ENCODE data around the gene ABHD13.
"Not testable (repeated sequence)": the region's sequence is repeated elsewhere in the genome, so short reads cannot be mapped to it uniquely, and the experiment has no call there.

ABHD13 gene

DNA sequence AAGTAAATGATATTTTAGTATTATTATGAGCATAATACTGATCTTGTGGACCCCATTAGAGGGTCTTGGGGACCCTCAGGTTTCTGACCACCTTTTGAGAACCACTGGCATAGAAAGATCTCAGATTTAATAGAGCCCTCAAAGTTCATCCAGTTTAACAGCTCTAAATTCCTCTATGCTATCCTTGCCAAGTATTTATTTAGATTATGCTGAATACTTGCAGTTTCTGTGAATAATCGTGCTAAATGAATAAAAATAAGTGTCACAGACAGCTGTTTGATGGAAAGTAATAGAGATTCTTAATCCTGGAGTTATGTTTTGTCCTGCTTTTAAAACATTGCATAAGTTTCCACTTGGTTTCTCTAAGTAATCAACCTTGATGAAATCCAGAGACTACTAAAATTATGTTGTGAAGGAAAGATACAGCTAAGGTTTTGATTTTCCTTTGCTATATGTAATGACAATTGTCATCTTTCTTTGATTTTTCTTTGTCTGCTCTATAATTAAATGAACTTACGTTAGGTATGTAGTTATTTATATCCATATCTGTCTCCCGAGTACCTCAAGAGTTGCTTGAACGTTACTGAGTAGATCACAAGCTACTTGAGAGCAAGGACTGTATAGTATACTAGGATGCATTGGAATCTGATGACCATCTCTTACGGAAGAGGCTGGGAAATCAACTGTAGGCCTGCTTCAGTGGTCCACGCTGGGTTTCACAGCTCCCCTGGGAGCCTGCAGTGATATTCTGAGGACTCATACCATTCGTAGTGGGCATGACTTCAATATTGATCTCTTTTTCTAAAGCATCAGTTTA lies 5.7 kb downstream of the ABHD13 start:
- no peak for DNase-seq (ENCODE audit: low read depth)

DNA sequence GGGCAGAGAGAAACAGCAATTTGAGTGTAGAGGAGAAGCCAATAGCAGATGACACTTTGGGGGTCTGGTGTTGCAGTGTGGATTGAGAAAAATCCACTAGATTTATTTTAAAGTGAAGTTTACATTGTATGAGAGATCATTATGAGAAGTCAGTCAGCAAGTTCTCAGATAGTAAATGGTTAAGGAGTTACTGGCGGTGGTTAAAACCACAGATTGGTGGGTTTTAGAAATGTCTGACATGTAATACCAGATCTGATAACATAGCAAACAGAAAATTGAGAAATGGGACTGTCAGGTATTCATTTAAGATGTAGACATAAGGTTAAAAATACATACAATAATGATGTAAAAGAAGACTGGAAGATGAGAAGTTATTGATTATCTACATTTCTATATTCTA lies 7.2 kb downstream of the ABHD13 start:
- DNase-seq (ENCODE audit: low read depth): no peak

DNA sequence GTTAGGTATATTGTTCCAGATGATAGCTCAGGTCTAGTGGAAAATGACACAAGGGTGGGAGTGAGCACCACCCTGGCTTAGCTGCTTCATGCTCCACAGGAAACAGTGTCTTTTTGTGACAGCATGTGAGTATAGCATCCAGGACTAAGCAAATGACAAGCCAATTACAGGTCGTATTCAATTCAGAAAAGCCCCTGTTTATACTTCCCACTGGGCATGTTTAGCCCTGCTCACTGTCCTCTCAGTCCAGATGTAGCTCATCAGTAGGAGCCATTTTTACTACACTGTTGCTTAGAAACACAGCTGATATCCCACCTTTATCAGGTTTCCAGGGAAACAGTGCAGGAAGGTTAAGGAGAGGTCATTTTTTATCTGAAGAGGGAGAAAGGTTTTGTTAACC lies 8.0 kb downstream of the ABHD13 start:
- no peak for DNase-seq (ENCODE audit: low read depth)

DNA sequence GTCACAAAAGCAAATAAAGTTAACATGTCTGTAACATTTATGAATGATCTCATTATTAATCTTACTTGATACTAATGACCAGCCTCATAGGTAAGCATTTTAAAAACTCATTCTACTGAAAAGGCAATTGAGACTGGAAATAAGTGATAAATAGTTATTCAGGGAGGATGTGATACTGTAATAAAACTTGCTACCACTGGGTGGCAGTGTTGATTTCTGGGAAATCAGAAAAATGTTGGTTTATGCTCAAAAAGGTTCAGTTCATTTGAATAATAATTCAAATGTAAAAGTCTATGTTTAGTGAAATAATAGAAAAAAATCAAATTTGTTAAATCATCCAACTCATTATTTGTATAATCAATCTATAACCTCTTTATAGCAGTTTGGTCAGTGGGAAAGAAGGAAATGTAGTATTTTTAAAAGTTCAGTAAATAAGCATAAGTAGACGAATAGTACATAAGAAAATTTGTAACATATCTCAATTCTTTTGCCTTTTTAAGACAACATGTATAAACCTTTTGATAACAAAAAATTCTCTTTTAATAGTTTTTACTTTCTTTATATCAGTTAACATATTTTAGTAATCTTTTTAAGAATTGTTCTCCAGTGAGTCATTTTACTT lies 9.6 kb downstream of the ABHD13 start:
- DNase-seq (ENCODE audit: low read depth): peak; percentile 21

DNA sequence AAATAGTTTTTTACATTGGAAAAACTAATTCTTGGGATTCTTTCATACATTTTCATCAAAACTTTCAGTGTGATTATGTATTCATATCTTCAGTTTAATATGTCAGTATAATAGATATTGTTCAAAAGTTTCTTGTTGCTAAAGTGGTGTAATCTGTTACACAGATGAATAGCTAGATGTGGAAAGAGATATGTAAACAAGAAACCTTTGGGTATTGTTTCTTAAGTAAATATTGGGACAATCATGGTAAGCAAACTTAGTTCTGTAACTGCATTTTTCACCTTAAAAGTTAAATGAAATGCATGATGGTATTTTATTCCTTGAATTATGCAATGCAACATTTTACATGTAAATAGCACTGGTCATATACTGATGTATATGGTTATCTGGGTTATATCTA lies 12.2 kb downstream of the ABHD13 start:
- no peak for DNase-seq (ENCODE audit: low read depth)

DNA sequence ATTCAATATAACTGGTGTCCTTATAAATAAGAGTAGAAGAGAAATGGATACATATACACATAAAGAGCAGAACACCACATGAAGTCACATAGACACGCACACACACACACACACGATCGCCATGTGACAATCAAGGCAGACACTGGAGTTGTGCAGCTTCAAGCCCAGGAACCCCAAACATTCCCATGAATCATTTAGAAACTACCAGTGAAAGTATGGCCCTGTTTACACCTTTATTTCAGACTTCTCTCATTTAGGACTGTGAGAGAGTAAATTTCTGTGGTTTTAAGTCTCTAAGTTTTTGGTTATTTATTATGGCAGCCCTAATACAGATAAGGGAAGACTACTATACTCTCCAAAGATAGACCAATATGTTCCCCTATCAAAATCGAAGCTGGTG lies 31.0 kb downstream of the ABHD13 start:
- no peak for DNase-seq (ENCODE audit: low read depth)

DNA sequence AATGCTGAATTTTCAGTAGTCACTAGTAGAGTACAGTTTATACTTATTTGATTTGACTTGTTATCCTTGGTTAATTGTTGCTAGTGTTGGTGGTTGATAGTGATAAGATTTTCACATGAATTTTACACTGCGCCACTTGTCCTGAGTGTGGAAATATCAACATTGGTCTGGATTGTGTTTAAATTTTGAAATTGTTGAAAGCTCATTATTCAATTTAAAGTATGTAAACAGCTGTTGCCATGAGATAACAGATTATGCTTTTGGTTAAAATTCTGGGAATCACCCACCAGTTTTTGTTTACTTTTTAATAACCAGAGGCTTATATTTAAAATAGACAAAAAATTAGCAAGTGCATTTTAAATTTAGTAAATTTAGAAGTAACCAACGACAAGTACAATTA lies 39.1 kb downstream of the ABHD13 start:
- no peak for DNase-seq (ENCODE audit: low read depth)

DNA sequence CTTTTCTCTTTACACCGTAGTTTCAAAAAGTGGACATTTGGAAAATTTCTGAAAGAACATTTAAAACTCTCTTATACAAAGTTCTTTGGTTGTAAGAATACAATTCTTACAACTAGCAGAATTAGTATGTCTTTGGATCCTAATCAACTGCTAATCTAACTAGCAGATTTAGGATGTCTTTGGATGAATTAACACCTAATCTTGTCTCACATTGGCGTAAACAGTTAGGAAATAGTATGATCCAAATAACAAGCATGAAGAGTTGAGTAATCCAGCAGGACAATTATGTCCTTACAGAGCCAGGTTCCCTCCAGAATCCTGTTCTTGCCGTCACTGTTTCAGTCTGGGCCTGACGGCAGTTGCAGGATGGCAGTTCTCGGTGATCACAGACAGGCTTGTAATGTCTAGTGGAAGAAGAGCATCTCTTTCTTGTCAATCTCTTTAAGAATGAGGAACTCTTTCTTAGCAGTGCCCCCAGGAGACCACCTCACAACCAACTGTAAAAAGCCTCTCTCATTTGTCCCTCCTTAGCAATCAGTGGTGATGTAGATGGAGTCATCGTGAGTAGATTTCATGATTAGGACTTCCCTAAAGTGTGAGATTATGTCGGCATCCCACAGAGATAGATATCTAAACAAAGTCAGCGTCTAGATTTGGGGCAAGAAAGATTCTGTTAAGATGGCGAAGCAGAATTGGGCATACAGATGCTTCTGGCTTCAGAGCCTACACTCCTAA lies 45.6 kb downstream of the ABHD13 start:
- DNase-seq (ENCODE audit: low read depth): no peak

DNA sequence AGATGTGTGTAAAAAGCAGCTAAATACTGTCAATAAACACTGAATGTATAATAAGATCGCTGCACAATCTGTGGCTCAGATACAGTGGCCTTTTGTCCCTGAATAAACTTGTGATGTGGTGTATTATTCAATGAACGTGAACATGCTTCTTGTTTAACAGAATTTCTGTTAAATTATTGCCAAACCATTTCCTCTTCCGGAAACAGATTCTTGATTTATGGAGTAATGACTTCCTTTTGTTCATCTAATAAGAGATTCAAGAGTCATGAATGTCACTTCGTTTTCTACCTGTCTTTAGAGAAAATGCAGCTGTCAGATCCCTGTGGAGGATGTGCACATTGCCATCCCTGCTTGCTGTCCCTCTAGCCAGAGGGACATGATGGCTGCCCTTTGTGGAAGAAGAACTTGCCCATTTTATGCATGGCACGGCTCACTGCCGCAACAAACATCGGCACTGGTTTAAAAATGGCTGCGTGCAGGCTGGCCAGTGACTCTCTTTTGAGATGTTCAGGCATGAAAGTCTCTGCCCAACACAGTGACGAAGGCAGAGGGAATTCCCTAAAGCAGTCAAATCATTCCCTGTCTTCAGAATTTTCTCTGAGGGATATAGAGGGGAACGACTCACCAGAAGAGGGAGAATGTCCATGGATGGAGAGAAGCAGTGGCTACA lies 48.3 kb downstream of the ABHD13 start:
- DNase-seq (ENCODE audit: low read depth): no peak

DNA sequence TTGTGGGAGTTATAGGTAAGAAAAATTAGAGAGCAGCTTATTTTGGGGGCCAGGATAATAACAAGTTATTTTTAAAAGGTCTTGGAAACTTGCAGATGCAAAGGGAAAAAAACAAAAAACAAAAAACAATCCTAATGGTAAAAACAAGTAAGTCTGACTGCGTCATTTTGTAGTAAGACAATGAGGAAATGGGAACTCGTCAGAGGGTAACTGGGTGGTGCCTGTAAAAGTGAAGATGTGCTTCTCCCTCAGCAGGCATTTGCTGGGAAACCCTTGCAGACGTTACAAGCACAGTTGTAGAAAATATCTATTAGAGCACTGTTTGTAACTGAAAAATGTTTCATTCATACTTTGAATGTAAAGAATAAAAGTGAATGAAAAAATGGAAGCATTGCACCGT lies 49.2 kb downstream of the ABHD13 start:
- DNase-seq (ENCODE audit: low read depth): no peak

DNA sequence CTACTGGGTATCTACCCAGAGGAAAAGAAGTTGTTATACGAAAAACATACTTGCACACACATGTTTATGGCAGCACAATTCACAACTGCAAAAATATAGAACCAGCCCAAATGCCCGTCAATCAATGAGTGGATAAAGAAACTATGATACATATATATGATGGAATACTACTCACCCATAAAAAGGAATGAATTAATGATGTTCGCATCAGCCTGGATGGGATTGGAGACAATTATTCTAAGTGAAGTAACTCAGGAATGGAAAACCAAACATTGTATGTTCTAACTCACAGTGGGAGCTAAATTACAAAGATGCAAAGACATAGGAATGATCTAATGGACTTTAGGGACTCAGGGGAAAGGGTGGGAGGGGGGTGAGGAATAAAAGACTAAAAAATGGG lies 49.7 kb downstream of the ABHD13 start:
- not testable (repeated sequence) for DNase-seq (ENCODE audit: low read depth)

DNA sequence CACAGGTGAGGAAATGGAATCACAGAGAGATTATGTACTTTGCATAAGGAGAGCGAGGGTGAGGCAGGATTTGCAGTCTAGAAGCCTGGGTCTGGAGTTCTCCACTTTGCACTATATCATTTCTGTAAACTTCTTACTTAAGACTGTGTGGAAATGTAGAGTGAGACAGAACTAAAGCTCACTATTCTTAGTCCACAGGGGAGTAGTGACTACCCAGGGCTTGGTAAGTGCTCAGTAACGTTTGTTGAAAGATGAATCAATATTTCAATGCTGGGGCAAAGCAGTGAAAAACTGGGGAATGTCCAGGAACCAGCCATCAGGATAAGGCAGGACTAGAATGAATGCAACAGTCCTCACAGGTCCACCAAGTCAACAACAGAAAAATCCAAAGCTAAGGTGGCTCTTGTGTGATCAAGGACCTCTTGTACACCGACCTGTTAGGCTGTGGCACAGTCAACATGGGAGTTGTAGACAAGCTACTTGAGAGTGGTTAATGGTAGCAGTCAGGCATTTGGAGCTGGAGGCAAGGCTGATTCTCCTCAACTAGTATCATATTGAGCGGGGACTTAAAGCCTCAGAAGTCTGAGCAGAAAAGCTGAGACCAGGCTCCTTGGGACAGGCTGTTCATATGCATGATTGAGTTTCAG lies 50.4 kb downstream of the ABHD13 start:
- DNase-seq (ENCODE audit: low read depth): no peak

DNA sequence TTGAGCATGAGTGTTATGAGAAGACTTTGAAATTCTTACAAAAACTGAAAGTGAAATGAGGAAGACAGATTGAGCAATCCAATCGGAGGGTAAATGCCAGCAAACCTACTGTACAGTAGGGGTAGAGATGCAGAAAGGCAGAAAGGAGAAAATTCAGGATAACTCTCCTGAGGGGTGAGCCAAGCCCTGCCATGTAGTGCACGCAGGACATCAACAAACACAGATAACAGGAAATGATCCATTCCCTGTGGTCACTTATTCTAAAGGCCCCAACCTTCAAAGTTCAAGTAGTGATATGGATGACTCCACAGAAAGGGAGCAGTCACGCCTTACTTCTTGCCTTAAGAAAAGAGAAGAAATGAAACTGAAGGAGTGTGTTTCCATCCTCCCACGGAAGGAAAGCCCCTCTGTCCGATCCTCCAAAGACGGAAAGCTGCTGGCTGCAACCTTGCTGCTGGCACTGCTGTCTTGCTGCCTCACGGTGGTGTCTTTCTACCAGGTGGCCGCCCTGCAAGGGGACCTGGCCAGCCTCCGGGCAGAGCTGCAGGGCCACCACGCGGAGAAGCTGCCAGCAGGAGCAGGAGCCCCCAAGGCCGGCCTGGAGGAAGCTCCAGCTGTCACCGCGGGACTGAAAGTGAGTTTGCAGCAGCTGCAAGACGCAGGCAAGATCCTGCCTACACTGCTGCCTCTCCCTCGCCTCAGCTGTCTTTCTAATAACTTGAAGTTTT lies 51.6 kb downstream of the ABHD13 start, which contains the start of gene TNFSF13B:
Gene TNFSF13B (plus strand): TSS at position 118 of the 728 bp plus-strand sequence. CDS start 178 bp downstream, at position 296.
- DNase-seq (ENCODE audit: low read depth): peak; percentile 31

DNA sequence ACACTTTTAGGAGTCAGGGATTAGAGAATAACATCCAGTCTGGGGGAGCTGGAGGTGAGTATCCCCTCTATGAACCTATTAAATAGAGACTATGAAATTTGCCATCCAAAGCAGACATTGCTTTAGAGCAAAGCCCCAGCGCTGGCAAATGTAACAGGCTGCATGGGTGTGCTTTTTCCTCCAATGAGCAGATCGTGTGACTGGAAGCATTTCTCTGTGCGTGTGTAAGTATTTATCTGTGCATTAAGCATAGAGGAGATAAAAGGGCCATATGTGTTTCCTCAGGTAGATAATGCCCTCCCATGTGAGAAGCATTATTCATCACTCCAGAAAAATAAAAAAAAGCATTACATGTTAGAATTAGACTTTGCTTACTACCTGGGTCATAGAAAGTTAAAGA lies 52.2 kb downstream of the ABHD13 start:
- no peak for DNase-seq (ENCODE audit: low read depth)

DNA sequence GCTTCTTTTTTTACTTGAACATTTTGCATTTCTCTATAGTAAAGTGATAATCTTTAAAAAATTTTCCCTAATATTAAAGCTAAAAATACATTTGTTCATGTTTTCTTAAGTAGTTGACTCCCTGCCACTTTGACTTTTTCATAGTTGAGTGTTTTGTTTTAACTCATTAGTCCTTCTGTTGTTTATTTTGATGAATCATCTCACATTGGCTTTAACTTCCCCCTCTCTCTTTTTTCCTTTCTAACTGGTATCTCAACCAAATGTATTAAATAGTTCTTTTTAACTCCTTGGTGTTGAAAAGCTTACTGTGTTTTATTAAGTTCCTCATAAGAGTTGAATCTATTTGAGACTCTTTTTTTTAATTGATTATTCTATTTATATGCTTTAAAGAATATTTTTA lies 54.1 kb downstream of the ABHD13 start:
- DNase-seq (ENCODE audit: low read depth): peak; percentile 6

DNA sequence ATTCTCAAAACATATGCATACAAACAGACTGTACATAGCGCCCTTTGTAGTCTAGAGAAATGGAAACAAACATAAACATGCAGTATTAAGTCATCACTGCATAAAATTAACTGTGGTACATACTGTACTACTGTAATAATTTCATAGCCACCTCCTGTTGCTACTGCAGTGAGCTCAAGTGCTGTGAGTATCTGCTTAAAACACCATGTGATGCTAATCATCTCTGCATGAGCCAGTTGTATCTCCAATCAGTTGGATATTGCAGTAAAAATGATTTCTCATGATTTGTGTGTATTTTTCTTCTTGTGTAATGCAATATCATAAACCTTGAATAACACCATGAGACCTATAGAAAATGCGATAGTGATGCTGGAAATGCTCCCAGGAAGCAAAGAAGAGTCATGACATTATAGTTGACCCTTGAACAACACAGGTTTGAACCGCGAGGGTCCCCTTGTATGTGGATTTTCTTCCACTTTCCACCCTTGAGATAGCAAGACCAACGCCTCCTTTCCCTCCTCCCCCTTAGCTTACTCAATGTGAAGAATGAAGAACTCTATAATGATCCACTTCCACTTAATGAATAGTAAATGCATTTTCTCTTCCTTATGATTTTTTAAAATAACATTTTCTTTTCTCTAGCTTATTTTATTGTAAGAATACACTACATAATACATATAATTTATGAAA lies 55.4 kb downstream of the ABHD13 start:
- DNase-seq (ENCODE audit: low read depth): no peak

DNA sequence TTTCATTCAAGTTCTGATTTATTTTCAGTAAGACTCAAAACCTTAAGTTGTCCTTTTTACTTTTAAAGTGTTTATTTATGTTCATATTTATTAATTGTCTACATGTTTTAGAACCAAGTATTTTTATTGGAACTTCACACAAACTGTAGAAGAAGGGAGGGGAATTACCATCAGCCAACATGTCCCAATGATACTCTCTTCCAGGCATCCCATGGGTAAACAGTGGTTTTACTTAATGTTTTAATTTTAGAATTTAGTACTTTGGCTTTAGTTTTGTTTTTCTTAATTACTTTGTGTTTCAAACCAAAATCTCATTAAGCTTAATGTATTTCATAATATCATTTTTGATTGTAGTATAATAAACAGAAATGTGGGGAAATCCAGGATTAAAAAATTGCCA lies 56.5 kb downstream of the ABHD13 start:
- DNase-seq (ENCODE audit: low read depth): peak; percentile 35

DNA sequence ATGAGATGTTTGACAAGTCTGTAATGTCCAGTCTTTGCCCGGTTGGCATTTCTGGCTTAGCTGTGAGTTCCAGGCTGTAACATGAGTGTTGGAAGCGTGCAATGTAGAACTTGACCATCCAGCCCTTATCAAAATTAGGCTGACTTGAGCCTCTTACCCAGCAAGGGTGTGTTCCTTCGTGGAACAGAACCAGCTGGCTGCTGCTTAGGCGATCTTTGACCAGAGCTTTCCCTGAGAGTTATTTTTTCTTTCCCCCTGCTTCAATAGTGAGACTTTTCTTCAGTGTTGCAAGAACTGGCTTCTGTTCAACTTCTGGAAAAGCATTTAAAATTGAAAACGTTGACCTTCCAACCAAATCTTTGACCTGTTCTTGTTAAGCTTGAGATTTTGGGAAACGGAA lies 57.9 kb downstream of the ABHD13 start:
- DNase-seq (ENCODE audit: low read depth): peak; percentile 38

DNA sequence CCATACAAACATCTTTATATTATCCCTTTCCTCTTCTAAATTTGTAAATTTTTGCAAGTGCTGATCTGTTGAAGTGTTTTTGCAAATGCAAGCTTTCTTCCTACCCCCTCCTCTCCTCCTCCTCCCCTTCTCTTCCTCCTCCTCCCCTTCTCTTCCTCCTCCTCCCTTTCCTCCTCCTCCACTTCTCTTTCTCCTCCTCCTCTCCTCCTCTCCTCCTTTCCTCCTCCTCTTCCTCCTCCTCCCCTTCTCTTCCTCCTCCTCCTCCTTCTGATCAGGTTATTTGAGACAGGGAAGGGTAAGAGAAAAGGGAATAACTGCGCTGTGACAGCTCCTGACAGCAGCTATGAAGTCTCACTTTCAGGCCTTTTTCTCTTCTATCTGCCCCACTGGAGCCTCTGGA lies 60.3 kb downstream of the ABHD13 start:
- DNase-seq (ENCODE audit: low read depth): no peak

DNA sequence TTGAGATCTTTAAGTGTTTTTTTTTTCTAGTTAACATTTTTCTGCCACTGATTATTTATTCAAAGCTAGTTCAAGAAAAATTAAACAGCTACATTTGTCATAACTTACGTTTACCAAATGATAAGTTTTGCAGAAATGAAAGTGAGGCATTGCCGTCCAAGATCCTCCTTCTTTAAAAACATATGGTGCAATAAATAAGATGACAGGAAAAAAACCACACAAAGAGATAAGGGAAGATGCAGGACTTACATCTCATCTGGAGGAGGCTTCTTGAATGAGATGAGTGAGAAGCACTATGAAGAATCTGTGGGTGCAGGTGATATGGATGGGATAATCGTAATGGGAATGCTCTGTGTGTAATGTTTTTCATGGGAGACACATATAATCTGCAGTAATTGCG lies 63.7 kb downstream of the ABHD13 start:
- no peak for DNase-seq (ENCODE audit: low read depth)

DNA sequence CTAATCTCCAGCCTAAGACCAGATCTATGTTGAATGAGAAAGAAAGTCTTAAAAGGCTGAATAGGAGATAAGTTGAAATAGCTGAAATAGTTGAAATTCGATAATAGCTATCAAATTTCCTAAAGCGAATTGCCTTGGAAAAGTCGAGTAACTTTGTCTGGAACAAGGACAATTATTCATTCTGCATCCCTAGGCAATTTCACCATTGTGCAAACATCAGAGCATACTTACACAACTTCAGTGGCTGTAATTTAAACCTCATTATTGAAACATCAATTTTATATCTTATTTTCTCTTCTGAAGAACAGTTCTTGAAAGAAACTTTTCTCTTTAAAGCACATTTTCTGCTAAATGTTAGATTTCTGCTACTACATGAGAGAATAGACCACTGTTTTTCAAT lies 64.9 kb downstream of the ABHD13 start:
- DNase-seq (ENCODE audit: low read depth): peak; percentile 81

Data from fibroblast of gingiva (primary cell).